Astrocyte of the spinal cord (primary cell): Measurements from ENCODE around the gene HNRNPLL.

Source experiments
- DNase-seq: peaks from one replicate; pipeline ENCODE4 v3.0.0; 2011; ENCODE audit warnings: low read depth, low spot score
- H3K4me3 ChIP-seq: 2 replicates; pipeline ENCODE4 v1.5.1; 2011; ENCODE audit warnings: low read depth, mild to moderate bottlenecking, low read length, moderate library complexity
- in situ Hi-C: cut with HindIII; loops from 2 replicates; pipeline ENCODE4 v1.10.0; 2017; ENCODE audit warnings: low sequenced_read_pairs
- TF ChIP-seq, protein P1 (sequence below): IDR thresholded peaks from 2 replicates; pipeline ENCODE4 v1.5.1; 2012; ENCODE audit warnings: low read depth, mild to moderate bottlenecking, low read length, inconsistent platforms

Gene HNRNPLL

DNA sequence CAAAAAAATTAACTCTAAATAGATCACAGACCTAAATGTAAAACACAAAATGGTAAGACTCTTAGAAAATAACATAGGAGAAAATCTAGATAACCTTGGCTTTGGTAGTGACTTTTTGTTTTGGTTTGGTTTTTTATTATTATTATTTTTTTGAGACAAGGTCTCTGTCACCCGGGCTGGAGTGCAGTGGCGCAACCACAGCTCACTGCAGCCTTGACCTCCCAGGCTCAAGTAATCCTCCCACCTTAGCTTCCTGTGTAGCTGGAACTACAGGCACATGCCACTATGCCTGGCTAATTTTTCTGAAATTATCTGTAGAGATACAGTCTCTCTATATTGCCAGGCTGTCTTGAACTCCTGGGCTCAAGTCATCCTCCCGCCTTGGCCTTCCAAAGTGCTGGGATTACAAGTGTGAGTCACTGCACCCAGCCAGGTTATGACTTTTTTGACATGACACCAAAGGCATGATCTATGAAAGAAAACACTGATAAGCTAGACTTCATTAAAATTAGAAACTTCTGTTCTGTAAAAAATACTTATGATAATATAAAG lies 88.0 kb downstream of the HNRNPLL start:
- TF ChIP-seq, protein P1, sequence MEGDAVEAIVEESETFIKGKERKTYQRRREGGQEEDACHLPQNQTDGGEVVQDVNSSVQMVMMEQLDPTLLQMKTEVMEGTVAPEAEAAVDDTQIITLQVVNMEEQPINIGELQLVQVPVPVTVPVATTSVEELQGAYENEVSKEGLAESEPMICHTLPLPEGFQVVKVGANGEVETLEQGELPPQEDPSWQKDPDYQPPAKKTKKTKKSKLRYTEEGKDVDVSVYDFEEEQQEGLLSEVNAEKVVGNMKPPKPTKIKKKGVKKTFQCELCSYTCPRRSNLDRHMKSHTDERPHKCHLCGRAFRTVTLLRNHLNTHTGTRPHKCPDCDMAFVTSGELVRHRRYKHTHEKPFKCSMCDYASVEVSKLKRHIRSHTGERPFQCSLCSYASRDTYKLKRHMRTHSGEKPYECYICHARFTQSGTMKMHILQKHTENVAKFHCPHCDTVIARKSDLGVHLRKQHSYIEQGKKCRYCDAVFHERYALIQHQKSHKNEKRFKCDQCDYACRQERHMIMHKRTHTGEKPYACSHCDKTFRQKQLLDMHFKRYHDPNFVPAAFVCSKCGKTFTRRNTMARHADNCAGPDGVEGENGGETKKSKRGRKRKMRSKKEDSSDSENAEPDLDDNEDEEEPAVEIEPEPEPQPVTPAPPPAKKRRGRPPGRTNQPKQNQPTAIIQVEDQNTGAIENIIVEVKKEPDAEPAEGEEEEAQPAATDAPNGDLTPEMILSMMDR = no peak
- in situ Hi-C loops = no loop called here
- no peak for DNase-seq
- H3K4me3 ChIP-seq = no peak overlapping the region

DNA sequence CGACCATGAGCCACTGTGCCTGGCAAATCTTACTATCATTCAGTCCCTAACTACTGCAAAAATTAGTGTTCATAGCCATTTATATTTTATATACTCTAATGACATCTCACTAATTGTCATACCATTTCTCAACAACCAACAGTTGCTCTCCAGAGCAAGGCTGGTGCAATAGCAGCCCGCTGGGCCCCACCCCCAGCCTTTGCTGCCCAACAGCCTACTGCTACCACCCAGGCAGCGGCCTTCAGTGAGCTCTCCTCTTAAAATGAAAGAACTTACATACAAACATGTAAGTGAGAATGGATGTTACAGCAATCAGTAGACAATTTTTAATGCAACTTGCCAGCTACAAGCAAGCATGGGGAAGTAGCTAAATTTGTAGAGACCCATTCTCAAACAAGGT lies 90.5 kb downstream of the HNRNPLL start:
- TF ChIP-seq, protein P1 = no peak
- in situ Hi-C loops = no loop called here
- no peak overlapping the region for H3K4me3 ChIP-seq
- no peak for DNase-seq
